Measurements from ENCODE around the gene RBM44.

Gene RBM44

GRCh38 chr2:237875256-237876060 lies 76.9 kb downstream of the RBM44 start:
- Mint-ChIP-seq H3K4me1 (ENCODE audit: low read depth) (peaks cover 84% of the 10 kb centered on the region), H3K4me3 (no peak overlapping the region), H3K27me3 (peaks cover 40% of the 10 kb centered on the region), H3K36me3 (ENCODE audit: low read depth) (peaks cover 97% of the 10 kb centered on the region), H3K9me3 (no peaks in the 10 kb centered on the region), H3K27ac (peak overlapping the region; percentile 60)
- intact Hi-C loops (cut with micrococcal nuclease), result no loop called here

- Mint-ChIP-seq H3K27ac (peak overlapping the region; percentile 60), H3K27me3 (peaks cover 36% of the 10 kb centered on the region), H3K4me1 (ENCODE audit: low read depth) (peaks cover 82% of the 10 kb centered on the region), H3K9me3 (no peaks in the 10 kb centered on the region), H3K36me3 (ENCODE audit: low read depth) (peaks cover 97% of the 10 kb centered on the region), H3K4me3 (no peak overlapping the region)
- intact Hi-C loops (cut with micrococcal nuclease), result no loop called here
These were observed 77.5 kb downstream of the RBM44 start for GRCh38 chr2:237876061-237876526.

GRCh38 chr2:237876532-237876931 lies 78.0 kb downstream of the RBM44 start:
- Mint-ChIP-seq H3K27ac (peak overlapping the region; percentile 60), H3K36me3 (ENCODE audit: low read depth) (peaks cover 97% of the 10 kb centered on the region), H3K9me3 (no peaks in the 10 kb centered on the region), H3K4me3 (no peak overlapping the region), H3K4me1 (ENCODE audit: low read depth) (peaks cover 82% of the 10 kb centered on the region), H3K27me3 (peaks cover 33% of the 10 kb centered on the region)
- intact Hi-C loops (cut with micrococcal nuclease), result no loop called here

- peak overlapping the region; percentile 60 for H3K27ac Mint-ChIP-seq
- no peaks in the 10 kb centered on the region for H3K9me3 Mint-ChIP-seq
- H3K4me1 Mint-ChIP-seq (ENCODE audit: low read depth), result peaks cover 79% of the 10 kb centered on the region
- intact Hi-C loops (cut with micrococcal nuclease), result no loop called here
- H3K36me3 Mint-ChIP-seq (ENCODE audit: low read depth), result peaks cover 97% of the 10 kb centered on the region
- H3K4me3 Mint-ChIP-seq, result no peak overlapping the region
- H3K27me3 Mint-ChIP-seq, result peaks cover 31% of the 10 kb centered on the region
These were observed 78.4 kb downstream of the RBM44 start for GRCh38 chr2:237876951-237877491.

GRCh38 chr2:237877576-237878307 lies 79.2 kb downstream of the RBM44 start:
- Mint-ChIP-seq H3K9me3 (no peaks in the 10 kb centered on the region), H3K27me3 (peaks cover 25% of the 10 kb centered on the region), H3K4me1 (ENCODE audit: low read depth) (peaks cover 79% of the 10 kb centered on the region), H3K27ac (peak overlapping the region; percentile 60), H3K36me3 (ENCODE audit: low read depth) (peaks cover 97% of the 10 kb centered on the region), H3K4me3 (no peak overlapping the region)
- intact Hi-C loops (cut with micrococcal nuclease), result no loop called here

- Mint-ChIP-seq H3K27ac (peak overlapping the region; percentile 72), H3K27me3 (peaks cover 20% of the 10 kb centered on the region), H3K4me1 (ENCODE audit: low read depth) (peaks cover 79% of the 10 kb centered on the region), H3K36me3 (ENCODE audit: low read depth) (peaks cover 99% of the 10 kb centered on the region), H3K4me3 (no peak overlapping the region), H3K9me3 (no peaks in the 10 kb centered on the region)
- intact Hi-C loops (cut with micrococcal nuclease), result no loop called here
These were observed 79.9 kb downstream of the RBM44 start for GRCh38 chr2:237878321-237879057.

- intact Hi-C loops (cut with micrococcal nuclease), result no loop called here
- H3K27me3 Mint-ChIP-seq, result peaks cover 15% of the 10 kb centered on the region
- no peaks in the 10 kb centered on the region for H3K9me3 Mint-ChIP-seq
- no peak overlapping the region for H3K4me3 Mint-ChIP-seq
- H3K4me1 Mint-ChIP-seq (ENCODE audit: low read depth), result peaks cover 79% of the 10 kb centered on the region
- peak overlapping the region; percentile 72 for H3K27ac Mint-ChIP-seq
- peaks cover 99% of the 10 kb centered on the region for H3K36me3 Mint-ChIP-seq (ENCODE audit: low read depth)
These were observed 80.5 kb downstream of the RBM44 start for GRCh38 chr2:237879058-237879430.

GRCh38 chr2:237879991-237880560 lies 81.5 kb downstream of the RBM44 start:
- H3K27me3 Mint-ChIP-seq, result peaks cover 7% of the 10 kb centered on the region
- peaks cover 79% of the 10 kb centered on the region for H3K4me1 Mint-ChIP-seq (ENCODE audit: low read depth)
- peaks cover 99% of the 10 kb centered on the region for H3K36me3 Mint-ChIP-seq (ENCODE audit: low read depth)
- intact Hi-C loops (cut with micrococcal nuclease), result no loop called here
- no peak overlapping the region for H3K4me3 Mint-ChIP-seq
- no peaks in the 10 kb centered on the region for H3K9me3 Mint-ChIP-seq
- peak overlapping the region; percentile 48 for H3K27ac Mint-ChIP-seq

- Mint-ChIP-seq H3K36me3 (ENCODE audit: low read depth) (peaks cover 99% of the 10 kb centered on the region), H3K9me3 (no peaks in the 10 kb centered on the region), H3K4me3 (no peak overlapping the region), H3K27ac (peak overlapping the region; percentile 97), H3K4me1 (ENCODE audit: low read depth) (peaks cover 82% of the 10 kb centered on the region), H3K27me3 (no peaks in the 10 kb centered on the region)
- intact Hi-C loops (cut with micrococcal nuclease), result no loop called here
These were observed 84.2 kb downstream of the RBM44 start for GRCh38 chr2:237882510-237883481.

- intact Hi-C loops (cut with micrococcal nuclease), result no loop called here
- Mint-ChIP-seq H3K36me3 (ENCODE audit: low read depth) (peaks cover 90% of the 10 kb centered on the region), H3K27me3 (no peaks in the 10 kb centered on the region), H3K27ac (peak overlapping the region; percentile 97), H3K4me3 (no peak overlapping the region), H3K9me3 (no peaks in the 10 kb centered on the region), H3K4me1 (ENCODE audit: low read depth) (peaks cover 82% of the 10 kb centered on the region)
These were observed 85.4 kb downstream of the RBM44 start for GRCh38 chr2:237883951-237884446.

- Mint-ChIP-seq H3K4me1 (ENCODE audit: low read depth) (peaks cover 86% of the 10 kb centered on the region), H3K27me3 (no peaks in the 10 kb centered on the region), H3K27ac (peak overlapping the region; percentile 97), H3K9me3 (no peaks in the 10 kb centered on the region), H3K36me3 (ENCODE audit: low read depth) (peaks cover 91% of the 10 kb centered on the region), H3K4me3 (peak overlapping the region; percentile 30)
- intact Hi-C loops (cut with micrococcal nuclease), result no loop called here
These were observed 86.1 kb downstream of the RBM44 start for GRCh38 chr2:237884681-237885080.

- peak overlapping the region; percentile 97 for H3K27ac Mint-ChIP-seq
- intact Hi-C loops (cut with micrococcal nuclease), result no loop called here
- H3K4me1 Mint-ChIP-seq (ENCODE audit: low read depth), result peaks cover 91% of the 10 kb centered on the region
- no peaks in the 10 kb centered on the region for H3K9me3 Mint-ChIP-seq
- peaks cover 91% of the 10 kb centered on the region for H3K36me3 Mint-ChIP-seq (ENCODE audit: low read depth)
- H3K4me3 Mint-ChIP-seq, result peak overlapping the region; percentile 30
- no peaks in the 10 kb centered on the region for H3K27me3 Mint-ChIP-seq
These were observed 86.7 kb downstream of the RBM44 start for GRCh38 chr2:237885111-237885930.

All from dendritic cell treated with granulocyte-macrophage colony-stimulating factor and Interleukin-4, amounts not matched to agents 40 ng/mL and 50 ng/mL, for 4 days (primary cell).